GM12872 (cell line): Measurements from ENCODE around the gene PRICKLE4.

Source experiments
- TF ChIP-seq, protein P1 (sequence below): IDR thresholded peaks from 3 replicates; pipeline ENCODE4 v1.5.1; 2011; ENCODE audit warnings: low read depth, mild to moderate bottlenecking, low read length, moderate library complexity; ENCODE audit not compliant: insufficient read depth

PRICKLE4 gene, protein sequence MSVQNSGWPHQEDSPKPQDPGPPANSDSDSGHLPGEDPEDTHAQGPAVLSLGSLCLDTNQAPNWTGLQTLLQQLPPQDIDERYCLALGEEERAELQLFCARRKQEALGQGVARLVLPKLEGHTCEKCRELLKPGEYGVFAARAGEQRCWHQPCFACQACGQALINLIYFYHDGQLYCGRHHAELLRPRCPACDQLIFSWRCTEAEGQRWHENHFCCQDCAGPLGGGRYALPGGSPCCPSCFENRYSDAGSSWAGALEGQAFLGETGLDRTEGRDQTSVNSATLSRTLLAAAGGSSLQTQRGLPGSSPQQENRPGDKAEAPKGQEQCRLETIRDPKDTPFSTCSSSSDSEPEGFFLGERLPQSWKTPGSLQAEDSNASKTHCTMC

GRCh38 chr6:41780551-41781365, at the start of gene PRICKLE4:
TSS of gene PRICKLE4 (plus strand) at chr6:41780782. CDS start at chr6:41783474, 2,692 bp downstream.
- TF ChIP-seq, protein P1, sequence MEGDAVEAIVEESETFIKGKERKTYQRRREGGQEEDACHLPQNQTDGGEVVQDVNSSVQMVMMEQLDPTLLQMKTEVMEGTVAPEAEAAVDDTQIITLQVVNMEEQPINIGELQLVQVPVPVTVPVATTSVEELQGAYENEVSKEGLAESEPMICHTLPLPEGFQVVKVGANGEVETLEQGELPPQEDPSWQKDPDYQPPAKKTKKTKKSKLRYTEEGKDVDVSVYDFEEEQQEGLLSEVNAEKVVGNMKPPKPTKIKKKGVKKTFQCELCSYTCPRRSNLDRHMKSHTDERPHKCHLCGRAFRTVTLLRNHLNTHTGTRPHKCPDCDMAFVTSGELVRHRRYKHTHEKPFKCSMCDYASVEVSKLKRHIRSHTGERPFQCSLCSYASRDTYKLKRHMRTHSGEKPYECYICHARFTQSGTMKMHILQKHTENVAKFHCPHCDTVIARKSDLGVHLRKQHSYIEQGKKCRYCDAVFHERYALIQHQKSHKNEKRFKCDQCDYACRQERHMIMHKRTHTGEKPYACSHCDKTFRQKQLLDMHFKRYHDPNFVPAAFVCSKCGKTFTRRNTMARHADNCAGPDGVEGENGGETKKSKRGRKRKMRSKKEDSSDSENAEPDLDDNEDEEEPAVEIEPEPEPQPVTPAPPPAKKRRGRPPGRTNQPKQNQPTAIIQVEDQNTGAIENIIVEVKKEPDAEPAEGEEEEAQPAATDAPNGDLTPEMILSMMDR: no peak

DNA sequence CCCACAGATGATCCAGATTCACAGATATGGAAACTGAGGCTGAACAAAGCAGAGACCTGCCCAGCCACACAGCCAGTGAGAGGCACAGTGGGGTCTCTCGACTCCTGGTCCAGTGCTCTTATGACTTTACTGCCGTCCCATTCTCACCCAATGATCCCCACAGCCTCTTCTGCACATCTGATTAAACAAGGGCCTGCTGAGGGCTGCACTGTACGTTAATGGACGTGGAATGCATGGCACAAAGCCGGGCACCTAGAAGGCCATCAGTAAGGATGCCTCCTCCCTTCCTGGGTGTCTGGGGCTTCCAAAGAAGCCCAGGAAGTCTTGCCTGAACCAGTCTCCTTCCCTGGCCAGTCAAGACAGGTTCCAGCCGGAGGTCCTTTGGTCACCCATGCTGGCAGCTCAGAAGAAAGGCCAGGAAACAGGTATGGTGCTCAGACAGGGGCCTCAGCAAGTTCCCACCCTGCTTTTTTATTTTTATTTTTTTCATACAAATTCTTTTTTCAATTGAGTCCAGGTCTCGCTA, 49.0 kb upstream of the PRICKLE4 start:
- TF ChIP-seq, protein P1: no peak

GRCh38 chr6:41732149-41732548, 48.4 kb upstream of the PRICKLE4 start:
- TF ChIP-seq, protein P1: no peak

DNA sequence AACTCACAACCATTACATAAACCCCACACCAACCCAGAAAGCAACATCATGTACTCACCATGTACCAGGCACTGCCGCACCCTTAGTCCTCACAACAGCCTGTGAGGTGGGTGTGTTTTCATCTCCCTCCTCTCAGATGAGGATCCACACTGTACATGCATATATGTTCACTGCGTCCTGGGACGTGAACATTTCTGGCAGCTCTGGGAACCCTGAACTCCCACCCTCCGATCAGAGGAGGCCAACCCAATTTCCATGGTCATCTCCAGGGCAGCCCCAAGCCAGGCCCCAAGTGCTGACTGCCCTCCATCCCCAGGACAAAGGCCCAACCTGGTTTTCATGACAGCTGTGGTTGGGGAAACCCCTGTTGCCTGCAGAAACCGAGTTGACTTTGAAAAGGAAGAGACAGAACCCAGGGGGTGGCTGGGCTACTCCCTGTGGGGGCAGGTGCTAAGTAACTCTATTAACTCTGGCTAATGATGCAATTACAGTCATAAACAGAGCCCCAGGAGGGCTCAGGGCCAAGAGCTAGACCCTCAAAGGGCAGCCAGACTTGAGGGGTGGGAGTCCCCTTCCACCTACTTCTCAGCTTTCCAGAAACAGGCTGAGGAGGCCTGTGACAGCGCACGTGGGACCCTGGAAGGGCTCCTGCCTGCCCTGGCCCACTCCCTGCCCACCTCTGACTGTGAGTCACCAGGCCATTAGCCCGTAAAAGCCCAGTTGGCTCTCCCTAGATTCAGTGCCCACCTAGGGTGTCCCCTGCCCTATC, 47.8 kb upstream of the PRICKLE4 start:
- TF ChIP-seq, protein P1: no peak

GRCh38 chr6:41733360-41733706, 47.2 kb upstream of the PRICKLE4 start:
- TF ChIP-seq, protein P1: no peak

- TF ChIP-seq, protein P1: no peak
Observed at GRCh38 chr6:41733707-41734665, 46.6 kb upstream of the PRICKLE4 start.
